PC-3 (cell line): ENCODE results near the gene RIGI.

Source experiments
- EZH2phosphoT487 ChIP-seq: fragments of 300-600 bp; sonication (generic); IDR thresholded peaks from 2 replicates; pipeline ENCODE4 v1.6.1; 2018; ENCODE audit warnings: mild to moderate bottlenecking, antibody characterized with exemption, low read length, borderline replicate concordance
- TF ChIP-seq, protein P1 (sequence below): fragments of 300-600 bp; sonication (generic); conservative IDR thresholded peaks from 2 replicates; pipeline ENCODE4 v1.5.1; 2017; ENCODE audit warnings: antibody characterized with exemption, low read depth, mild to moderate bottlenecking, low read length

DNA sequence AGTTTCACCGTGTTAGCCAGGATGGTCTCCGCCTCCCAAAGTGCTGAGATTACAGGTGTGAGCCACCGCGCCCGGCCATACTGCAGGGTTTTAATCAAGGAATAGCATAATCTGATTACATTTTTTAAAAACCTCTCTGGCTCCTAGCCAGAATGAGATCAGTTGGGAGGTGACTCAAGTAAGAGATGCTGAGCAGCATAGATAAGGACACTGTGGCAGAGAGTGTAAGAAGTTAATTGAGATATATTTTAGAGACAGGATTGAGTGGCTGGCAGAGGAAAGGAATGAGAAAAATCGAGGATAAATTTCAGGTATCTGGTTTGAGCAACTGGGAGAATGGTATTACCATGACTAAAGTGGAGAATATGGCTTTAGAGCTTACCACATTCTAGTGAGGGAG is 7.3 kb upstream of the RIGI start:
- TF ChIP-seq EZH2phosphoT487, result no peak
- TF ChIP-seq, protein P1, sequence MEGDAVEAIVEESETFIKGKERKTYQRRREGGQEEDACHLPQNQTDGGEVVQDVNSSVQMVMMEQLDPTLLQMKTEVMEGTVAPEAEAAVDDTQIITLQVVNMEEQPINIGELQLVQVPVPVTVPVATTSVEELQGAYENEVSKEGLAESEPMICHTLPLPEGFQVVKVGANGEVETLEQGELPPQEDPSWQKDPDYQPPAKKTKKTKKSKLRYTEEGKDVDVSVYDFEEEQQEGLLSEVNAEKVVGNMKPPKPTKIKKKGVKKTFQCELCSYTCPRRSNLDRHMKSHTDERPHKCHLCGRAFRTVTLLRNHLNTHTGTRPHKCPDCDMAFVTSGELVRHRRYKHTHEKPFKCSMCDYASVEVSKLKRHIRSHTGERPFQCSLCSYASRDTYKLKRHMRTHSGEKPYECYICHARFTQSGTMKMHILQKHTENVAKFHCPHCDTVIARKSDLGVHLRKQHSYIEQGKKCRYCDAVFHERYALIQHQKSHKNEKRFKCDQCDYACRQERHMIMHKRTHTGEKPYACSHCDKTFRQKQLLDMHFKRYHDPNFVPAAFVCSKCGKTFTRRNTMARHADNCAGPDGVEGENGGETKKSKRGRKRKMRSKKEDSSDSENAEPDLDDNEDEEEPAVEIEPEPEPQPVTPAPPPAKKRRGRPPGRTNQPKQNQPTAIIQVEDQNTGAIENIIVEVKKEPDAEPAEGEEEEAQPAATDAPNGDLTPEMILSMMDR, result no peak
